ENCODE measurements around the gene DLGAP1.

Gene DLGAP1

DNA sequence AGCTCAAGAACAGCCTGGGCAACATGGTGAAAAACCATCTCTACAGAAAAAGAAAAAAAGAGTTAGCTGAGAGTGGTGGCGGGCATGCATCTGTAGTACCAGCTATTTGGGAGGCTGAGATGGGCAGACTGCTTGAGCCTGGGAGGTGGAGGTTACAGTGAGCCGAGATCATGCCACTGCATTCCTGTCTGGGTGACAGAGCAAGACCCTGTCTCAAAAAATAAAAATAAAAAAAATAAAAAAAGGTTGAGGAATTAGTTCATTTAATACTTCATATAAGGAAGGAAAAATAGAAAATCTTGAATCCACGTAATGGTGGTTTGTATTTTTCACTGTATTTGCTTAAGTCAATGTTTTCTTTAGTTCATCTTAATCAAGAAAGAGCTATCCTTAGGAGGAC is 763.4 kb downstream of the DLGAP1 start:
- no peak for DNase-seq (ENCODE audit: low read depth)

GRCh38 chr18:3690764-3691066 is 764.4 kb downstream of the DLGAP1 start:
- DNase-seq (ENCODE audit: low read depth), result no peak

DNA sequence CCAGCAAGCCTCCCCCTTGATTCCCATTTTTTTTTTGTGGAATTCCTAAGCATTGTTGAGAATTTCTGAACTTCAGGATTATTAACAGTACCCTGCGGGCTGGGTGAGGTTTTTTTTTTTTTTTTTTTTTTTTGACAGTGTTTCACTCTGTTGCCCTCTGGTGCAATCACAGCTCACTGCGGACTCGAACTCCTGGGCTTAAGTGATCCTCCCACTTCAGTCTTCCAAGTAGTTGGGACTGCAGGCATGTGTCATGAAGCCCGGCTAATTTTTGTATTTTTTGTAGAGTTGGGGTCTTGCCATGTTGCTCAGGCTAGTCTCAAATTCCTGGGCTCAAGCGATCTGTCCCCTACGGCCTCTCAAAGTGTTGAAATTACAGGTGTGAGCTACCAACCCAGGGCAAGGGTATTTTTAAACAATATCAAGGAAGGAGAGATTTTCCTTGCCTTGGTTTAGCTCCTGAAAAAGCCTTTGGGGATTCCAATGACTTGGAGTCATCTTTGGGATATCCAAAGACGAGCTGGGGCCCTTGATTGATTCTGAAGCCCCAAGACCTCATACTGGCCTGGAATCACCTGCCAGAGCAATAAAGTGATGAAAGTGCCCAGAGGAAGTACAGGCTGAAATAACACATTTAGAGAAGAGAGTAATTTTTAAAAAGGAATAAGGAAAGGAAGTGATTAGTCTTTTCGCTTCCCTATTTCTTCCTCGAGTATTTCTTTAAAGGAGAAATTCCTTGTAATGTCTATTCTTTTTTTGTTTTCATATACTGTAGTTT is 764.9 kb downstream of the DLGAP1 start:
- no peak for DNase-seq (ENCODE audit: low read depth)

DNA sequence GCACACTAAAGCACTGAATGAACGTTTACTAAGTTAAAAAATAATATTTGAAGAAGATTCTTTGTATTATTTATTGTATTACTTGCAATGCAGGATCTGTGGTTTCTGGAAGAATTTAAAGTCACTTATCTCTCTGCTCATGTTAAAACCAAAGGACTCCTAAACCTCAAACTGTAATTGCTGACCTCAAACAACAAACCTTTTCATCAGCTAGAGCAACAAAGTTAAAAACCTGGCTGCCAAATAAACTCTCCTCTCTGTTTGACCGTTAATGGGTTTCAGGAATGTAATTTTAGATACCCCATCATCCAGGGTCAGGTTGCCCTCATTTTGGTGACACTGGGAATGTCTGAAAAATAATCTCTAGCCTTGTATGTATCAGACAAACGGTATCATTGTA is 766.0 kb downstream of the DLGAP1 start:
- DNase-seq (ENCODE audit: low read depth), result no peak

DNA sequence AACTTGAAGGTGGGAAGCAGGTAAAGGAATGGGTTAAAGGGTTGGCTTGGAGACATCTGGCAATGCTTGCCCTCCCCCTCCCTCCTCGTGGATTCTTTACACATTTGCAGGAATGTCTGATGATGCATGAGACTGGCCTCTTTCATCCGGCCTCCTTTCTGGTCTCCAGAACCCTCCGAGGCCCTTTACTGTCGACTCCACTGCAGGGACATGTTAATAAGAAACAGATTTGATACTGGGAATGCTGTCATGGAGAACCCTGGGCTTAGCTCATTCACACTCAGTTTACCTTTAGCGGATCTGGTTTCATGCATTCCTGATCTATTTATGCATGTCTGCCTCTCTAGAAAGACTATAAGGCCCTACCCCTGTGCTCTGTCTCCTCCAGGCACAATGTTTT is 766.4 kb downstream of the DLGAP1 start:
- peak; percentile 92 for DNase-seq (ENCODE audit: low read depth)

GRCh38 chr18:3683483-3683882 is 771.6 kb downstream of the DLGAP1 start:
- DNase-seq (ENCODE audit: low read depth), result no peak

GRCh38 chr18:3682061-3682460 is 773.0 kb downstream of the DLGAP1 start:
- DNase-seq (ENCODE audit: low read depth), result no peak

DNA sequence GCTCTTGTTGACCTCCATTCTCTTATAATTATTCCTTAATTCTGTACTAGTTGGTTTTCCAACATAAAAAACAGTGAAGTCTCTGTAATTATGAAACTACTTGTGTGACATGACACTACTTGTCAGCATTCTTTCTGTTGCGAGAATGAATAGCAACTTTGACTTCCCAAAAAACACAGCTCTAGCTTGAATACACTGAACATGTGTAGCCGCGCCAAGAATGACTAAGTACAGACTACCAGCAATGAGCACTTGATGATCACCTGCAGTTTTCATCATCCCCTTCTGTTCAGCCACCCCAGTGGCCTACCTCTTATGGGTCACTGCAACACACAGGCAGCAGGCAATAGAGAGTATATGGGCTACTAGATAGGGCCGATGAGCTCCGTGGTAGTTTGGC is 775.9 kb downstream of the DLGAP1 start:
- no peak for DNase-seq (ENCODE audit: low read depth)

- no peak for DNase-seq (ENCODE audit: low read depth)
Observed at GRCh38 chr18:3675994-3676393, 779.1 kb downstream of the DLGAP1 start.

- no peak for DNase-seq (ENCODE audit: low read depth)
Observed at GRCh38 chr18:3675446-3675845, 779.7 kb downstream of the DLGAP1 start.

DNA sequence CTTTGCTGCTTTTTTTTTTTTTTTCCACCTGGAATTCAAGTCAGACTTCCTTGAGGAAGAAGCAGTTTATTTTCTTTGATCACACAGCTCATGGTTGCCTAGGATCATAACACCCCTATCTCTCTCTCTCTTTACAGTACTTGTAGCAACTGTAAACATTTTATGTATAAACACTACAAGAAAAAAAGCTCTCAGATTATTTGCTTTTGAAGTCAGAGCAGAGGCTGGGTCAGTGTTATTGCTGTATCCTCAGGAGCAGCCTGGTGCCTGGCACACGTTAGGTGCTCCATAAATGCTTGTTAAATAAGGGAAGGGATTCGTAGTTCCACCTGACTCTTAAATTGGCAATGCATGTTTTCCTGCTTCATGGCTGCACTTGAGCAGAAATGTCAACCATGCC is 783.9 kb downstream of the DLGAP1 start:
- DNase-seq (ENCODE audit: low read depth), result no peak

GRCh38 chr18:3669376-3669775 is 785.7 kb downstream of the DLGAP1 start:
- DNase-seq (ENCODE audit: low read depth), result no peak

DNA sequence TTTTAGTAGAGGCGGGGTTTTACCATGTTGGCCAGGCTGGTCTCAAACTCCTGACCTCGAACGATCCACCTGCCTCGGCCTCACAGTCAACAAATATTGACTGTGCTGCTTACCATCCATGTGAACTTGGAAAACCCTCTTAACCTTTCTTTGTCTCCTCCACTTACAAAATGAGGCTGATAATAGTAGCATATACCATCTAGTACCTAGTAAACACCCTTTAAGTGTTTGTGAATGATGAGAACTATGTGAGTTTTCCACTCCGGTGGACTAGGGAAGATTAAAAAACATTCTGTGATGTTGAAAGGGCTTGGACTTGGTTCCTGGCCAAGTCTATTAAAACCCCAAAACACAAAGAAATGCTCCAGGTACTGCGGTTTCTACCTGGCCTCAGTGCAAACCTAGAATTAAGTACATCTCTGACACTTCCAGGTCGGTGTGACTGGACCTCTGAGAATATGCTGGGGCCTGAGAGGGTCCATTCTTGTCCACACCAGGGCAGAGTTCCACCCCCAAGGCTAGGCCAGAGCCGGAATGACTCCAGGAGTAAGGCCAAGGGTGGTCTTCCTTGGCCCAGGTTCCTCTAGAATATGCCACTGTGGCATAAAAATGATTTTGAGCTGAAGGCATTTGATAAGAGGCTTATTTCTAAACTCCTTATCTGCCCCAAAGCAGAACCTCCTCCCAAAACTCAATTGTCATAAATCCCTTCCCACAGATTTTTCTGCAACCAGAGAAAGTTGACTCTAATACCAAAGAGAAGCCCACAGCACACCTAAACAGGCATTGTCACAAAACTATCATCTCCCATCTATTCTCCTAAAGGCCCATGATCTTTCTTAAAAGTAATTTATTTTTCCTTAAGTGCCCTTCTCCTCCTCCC is 787.6 kb downstream of the DLGAP1 start:
- DNase-seq (ENCODE audit: low read depth), result no peak

DNA sequence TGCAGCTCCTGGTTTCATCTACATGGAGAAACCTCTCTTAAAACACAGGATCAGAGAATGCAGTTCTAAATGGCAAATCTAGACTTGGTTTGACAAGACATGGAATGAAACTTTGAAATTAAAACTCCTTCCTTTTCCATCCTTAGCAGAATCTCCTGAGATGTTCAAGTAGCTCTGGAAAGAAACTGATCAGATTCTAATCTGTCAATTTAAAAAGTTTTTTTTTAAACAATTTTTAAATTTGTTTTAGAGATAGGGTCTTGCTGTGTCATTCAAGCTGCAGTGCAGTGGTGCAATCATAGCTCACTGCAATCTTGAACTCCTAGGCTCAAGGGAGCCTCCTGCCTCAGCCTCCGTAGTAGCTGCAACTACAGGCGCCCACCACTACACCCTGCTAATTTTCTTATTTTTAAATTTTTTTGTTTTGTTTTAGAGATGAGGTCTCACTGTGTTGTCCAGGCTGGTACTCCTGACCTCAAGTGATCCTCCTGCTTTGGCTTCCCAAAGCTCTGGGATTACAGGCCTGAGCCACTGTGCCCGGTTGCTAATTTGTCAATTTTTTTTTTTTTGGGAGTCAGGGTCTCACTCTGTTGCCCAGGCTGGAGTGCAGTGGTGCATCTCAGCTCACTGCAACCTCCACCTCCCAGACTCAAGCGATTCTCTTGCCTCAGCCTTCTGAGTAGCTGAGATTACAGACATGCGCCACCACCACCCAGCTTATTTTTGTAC is 788.4 kb downstream of the DLGAP1 start:
- no peak for DNase-seq (ENCODE audit: low read depth)

- peak; percentile 71 for DNase-seq (ENCODE audit: low read depth)
Observed at GRCh38 chr18:3665780-3666525, 789.2 kb downstream of the DLGAP1 start.

DNA sequence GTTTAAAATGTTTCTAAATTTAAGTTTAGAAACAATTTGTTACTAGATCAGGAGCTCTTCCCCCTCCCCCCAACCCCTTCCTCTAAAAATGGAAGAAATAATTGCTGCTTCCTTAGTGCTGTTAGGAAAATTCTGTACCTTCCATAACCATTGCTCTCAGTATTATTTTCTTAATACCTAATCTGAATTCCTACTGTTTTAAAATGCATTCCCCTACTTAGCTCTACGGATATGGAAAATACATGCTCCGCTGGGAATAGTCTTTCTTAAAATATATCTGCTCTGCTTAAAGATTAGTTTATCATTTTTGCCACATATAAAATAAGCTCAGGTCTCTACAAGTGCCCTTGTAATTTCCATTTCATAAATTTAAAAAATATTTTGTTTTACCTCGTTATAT is 789.9 kb downstream of the DLGAP1 start:
- DNase-seq (ENCODE audit: low read depth), result no peak

DNA sequence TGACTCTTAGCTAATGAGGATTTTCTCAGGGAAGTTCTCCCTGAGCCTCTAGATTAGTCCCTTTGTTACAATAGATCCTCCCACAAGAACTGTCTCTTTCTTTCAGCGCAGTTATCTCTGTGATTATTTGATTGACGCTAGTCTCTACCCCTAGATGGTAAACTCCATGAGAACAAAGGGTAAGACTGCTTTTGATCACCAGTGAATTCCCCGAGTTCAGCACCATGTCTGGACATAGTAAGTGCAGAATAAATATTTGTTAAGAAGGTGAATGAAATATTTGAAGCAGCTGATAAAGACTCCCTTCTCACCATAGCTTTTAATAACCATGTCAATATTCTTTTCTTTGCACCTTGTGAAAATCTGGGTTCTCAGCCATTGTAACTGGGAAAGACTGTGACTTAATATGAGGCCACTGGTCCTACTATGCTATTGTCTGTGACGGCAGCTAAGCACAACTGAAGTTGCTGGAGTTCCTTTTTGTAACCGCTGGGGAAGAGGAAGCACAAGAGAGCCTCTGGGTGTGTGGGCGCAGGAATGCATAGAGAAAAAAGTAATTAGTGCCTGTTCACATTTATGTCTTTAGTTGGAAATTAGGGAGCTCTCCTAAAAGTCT is 790.4 kb downstream of the DLGAP1 start:
- DNase-seq (ENCODE audit: low read depth), result no peak

GRCh38 chr18:3663870-3664512 is 791.1 kb downstream of the DLGAP1 start:
- DNase-seq (ENCODE audit: low read depth), result no peak

DNA sequence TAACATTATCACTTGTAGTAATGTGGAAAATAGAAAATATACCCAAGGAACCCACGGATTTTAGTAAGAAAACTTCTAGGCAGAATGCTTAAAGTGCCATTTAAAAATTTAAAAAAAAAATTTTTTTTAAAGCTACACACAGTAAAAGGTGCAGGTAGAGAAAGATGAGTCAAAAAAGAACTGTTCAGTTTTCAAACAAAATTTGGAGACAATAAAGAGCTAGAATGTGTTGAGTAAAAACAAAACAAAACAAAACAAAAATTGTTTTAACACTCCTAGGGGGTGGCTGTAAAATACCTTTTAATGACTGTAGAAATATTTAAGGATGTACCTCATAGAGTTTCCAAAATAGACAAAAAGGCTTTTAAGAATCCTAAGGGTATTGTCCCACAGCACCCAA is 793.1 kb downstream of the DLGAP1 start:
- DNase-seq (ENCODE audit: low read depth), result no peak

DNA sequence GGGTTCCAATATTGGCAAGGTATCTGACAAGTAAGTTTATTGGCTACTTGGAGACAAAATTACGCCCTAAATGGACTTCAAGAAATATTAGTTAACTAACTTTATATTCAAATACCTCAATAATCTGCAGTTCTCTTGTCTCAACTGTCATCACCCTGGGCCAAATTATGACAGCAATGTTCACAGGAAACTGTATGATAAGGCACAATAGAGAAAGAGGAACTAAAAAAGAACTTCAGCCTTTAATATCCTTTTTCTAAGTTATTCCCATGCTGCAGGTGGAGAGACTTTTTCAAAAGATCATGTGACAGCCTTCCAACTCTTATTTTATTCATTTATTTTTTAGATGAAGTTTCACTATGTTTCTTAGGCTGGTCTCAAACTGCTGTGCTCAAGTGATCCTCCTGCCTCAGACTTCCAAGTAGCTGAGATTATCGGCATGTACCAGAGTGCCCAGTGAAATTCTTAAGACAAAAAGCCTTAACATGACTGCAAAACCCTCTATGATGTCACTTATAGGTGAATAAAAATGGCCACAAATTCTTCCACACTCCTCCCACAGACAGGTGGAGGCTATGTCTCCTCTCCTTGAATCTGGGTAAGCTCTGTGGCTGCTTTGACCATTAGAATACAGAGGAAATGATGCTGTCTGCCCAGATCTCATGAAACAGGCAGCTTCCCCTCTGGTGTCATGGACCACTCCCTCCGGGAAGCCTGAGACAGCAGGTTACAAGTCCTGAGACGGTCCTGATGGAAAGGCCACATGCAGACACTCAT is 794.2 kb downstream of the DLGAP1 start:
- DNase-seq (ENCODE audit: low read depth), result no peak

All from GM04504 (cell line).